ENCODE measurements around the gene APLP2. TPM values are rescaled to one million over a fixed set of nuclear protein-coding genes. Genes with fewer than 3 reads are reported as not detected.
"Not testable (repeated sequence)": the region's sequence is repeated elsewhere in the genome, so short reads cannot be mapped to it uniquely, and the experiment has no call there.

APLP2 gene
- polyA plus RNA-seq, 4 donors = 230 to 504 (median 454) TPM

- DNase-seq (ENCODE audit: low read depth in 4 of 4, low spot score in 3 of 4) = no peak
Measured at GRCh38 chr11:130163346-130164220, 93.9 kb downstream of the APLP2 start.

GRCh38 chr11:130164221-130164570 is 94.5 kb downstream of the APLP2 start:
- no peak for DNase-seq (ENCODE audit: low read depth in 4 of 4, low spot score in 3 of 4)

- DNase-seq (ENCODE audit: low read depth in 4 of 4, low spot score in 3 of 4) = no peak
Measured at GRCh38 chr11:130165601-130166456, 96.1 kb downstream of the APLP2 start.

- DNase-seq (ENCODE audit: low read depth in 4 of 4, low spot score in 3 of 4) = no peak
Measured at GRCh38 chr11:130166457-130166784, 96.7 kb downstream of the APLP2 start.

- no peak for DNase-seq (ENCODE audit: low read depth in 4 of 4, low spot score in 3 of 4)
Measured at GRCh38 chr11:130167146-130167545, 97.5 kb downstream of the APLP2 start.

GRCh38 chr11:130168105-130168504 is 98.4 kb downstream of the APLP2 start:
- no peak for DNase-seq (ENCODE audit: low read depth in 4 of 4, low spot score in 3 of 4)

- no peak for DNase-seq (ENCODE audit: low read depth in 4 of 4, low spot score in 3 of 4)
Measured at GRCh38 chr11:130170345-130170744, 100.7 kb downstream of the APLP2 start.

- DNase-seq (ENCODE audit: low read depth in 4 of 4, low spot score in 3 of 4) = no peak
Measured at GRCh38 chr11:130171534-130171933, 101.8 kb downstream of the APLP2 start.

GRCh38 chr11:130172001-130172400 is 102.3 kb downstream of the APLP2 start:
- not testable (repeated sequence) for DNase-seq (ENCODE audit: low read depth in 4 of 4, low spot score in 3 of 4)

GRCh38 chr11:130174642-130175041 is 104.9 kb downstream of the APLP2 start:
- DNase-seq (ENCODE audit: low read depth in 4 of 4, low spot score in 3 of 4) = no peak

GRCh38 chr11:130175898-130176297 is 106.2 kb downstream of the APLP2 start:
- DNase-seq (ENCODE audit: low read depth in 4 of 4, low spot score in 3 of 4) = no peak

- no peak for DNase-seq (ENCODE audit: low read depth in 4 of 4, low spot score in 3 of 4)
Measured at GRCh38 chr11:130177782-130178181, 108.1 kb downstream of the APLP2 start.

- DNase-seq (ENCODE audit: low read depth in 4 of 4, low spot score in 3 of 4) = no peak
Measured at GRCh38 chr11:130178441-130179339, 109.0 kb downstream of the APLP2 start.

- peak in 1 of 4 donors; percentile 38 for DNase-seq (ENCODE audit: low read depth in 4 of 4, low spot score in 3 of 4)
Measured at GRCh38 chr11:130179396-130180306, 110.0 kb downstream of the APLP2 start.

GRCh38 chr11:130180491-130180890 is 110.8 kb downstream of the APLP2 start:
- no peak for DNase-seq (ENCODE audit: low read depth in 4 of 4, low spot score in 3 of 4)

GRCh38 chr11:130180896-130181294 is 111.2 kb downstream of the APLP2 start:
- no peak for DNase-seq (ENCODE audit: low read depth in 4 of 4, low spot score in 3 of 4)

GRCh38 chr11:130181295-130182272 is 111.9 kb downstream of the APLP2 start:
- no peak for DNase-seq (ENCODE audit: low read depth in 4 of 4, low spot score in 3 of 4)

- no peak for DNase-seq (ENCODE audit: low read depth in 4 of 4, low spot score in 3 of 4)
Measured at GRCh38 chr11:130183878-130184610, 114.3 kb downstream of the APLP2 start.

Data from left renal pelvis (tissue), 4 donors.